Activated effector memory CD4-positive, alpha-beta T cell treated with Interleukin-2 at 50 U/mL for 16 hours (primary cell): ENCODE results near the gene GABBR2.
"Not testable (repeated sequence)": the region's sequence is repeated elsewhere in the genome, so short reads cannot be mapped to it uniquely, and the experiment has no call there.

Experiments
- DNase-seq: peaks from one replicate; pipeline ENCODE4 v3.0.0-alpha.2; 2020

GABBR2 gene

DNA sequence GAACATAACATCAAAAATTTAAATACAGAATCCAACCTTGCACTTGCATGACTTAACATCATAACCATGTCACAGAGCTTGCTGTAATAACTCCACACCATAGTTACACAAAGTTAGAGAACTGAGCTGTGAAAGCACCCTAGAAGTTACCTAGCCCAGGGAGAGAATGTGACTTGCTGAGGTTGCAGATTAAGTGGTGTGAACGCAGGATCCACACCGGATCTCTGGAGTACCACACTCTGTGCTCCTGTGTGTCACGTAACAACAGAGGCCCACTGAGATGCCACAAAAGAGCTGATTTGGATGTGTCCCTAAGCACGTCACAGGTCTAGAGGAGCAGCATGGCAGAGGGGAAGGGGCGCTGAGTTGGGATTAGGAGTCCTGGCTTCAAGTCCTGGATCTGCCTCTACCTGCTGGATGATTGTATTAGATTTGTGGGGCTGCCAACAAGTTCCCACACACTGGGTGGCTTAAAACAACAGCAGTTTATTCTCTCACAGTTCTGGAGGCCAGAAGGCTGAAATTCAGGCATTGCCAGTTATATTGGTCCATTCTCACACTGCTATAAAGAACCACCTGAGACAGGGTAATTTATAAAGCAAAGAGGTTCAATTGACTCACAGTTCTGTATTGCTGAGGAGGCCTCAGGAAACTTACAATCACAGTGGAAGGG, 240.0 kb downstream of the GABBR2 start:
- no peak for DNase-seq

DNA sequence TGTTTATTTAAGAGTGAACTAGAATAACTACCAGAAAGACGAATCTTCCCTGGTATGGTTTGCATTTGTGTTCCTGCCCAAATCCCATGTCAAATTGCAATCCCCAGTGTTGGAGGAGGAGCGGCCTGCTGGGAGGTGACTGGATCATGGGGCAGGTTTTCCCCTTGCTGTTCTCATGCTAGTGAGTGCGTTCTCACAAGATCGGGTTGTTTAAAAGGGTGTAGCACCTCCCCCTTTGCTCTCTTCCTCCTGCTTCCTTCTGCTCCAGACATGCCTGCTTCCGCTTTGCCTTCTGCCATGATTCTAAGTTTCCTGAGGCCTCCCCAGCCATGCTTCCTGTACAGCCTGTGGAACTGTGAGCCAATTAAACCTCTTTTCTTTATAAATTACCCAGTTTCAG, 242.9 kb downstream of the GABBR2 start:
- no peak for DNase-seq

DNA sequence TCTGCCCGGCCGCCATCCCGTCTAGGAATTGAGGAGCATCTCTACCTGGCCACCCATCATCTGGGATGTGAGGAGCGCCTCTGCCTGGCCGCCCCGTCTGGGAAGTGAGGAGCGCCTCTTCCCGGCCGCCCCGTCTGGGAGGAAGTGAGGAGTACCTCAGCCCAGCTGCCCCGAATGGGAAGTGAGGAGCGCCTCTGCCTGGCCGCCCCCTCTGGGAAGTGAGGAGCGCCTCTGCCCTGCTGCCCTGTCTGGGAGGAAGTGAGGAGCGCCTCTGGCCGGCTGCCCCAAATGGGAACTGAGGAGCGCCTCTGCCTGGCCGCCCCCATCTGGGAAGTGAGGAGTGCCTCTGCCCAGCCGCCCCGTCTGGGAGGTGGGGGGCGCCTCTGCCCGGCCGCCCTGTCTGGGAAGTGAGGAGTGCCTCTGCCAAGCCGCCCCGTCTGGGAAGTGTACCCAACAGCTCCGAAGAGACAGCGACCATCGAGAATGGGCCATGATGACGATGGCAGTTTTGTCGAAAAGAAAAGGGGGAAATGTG, 244.5 kb downstream of the GABBR2 start:
- not testable (repeated sequence) for DNase-seq

DNA sequence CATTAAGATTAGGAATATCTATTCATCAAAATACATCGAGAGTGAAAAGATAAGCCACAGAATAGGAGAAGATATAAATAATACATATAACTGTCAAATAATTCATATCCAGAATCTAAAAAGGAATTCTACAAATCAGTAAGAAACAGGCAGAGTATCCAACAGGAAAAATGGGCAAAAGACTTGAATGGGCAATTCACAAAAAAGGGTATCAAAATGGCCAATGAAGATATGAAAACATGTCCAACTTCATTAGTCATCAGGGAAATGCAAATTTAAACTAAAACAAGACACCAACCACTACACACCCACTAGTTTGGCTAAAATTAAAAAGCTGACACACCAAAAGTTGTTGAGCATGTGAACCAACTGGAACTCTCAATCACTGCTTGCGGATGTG, 246.4 kb downstream of the GABBR2 start:
- no peak for DNase-seq

DNA sequence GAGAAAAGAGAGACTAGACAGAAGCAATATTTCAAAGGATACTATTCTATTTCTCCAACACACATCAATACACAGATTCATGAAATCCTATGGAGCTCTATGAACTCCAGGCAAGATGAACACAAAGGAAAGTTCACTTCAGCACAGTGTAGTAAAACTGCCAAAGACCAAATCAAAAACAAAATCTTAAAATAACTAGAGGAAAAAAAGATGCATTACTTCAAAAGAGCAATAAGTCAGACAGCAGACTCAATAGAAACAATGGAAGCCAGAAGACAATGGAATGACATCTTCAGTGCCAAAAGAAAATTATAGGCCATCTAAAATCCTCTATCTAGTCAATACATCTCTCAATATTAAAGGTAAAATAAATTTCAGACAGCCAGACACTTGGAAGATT, 248.0 kb downstream of the GABBR2 start:
- DNase-seq: no peak

DNA sequence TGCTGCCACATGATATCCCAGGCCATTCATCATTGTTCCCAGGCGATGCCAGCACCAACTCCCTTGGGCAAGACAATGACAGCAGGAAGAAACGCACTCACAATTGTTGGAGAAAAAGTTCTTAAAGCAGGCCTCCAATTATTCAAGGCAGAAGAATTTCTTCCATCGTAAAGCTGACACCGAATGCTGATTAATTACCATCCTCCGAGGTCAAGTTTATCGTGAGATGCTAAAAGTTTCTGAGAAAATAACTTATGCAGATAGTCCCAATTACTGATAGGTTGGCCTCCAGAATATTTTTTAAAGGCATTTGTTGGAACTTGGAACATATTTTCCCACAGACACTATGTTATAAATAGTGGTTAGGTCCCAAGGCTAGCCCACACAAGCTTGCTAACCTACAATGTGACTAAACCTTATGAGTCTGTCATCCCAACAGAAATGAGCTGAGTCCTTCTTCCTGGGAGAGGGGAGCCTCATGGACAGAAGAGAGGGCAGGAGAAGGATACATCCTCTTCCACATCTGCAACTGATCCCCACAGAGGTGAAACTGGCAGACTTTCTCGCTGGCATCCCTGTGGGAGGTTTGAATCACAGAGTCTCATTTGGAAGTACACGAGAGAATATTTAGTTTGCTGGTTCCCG, 250.9 kb downstream of the GABBR2 start:
- no peak for DNase-seq

DNA sequence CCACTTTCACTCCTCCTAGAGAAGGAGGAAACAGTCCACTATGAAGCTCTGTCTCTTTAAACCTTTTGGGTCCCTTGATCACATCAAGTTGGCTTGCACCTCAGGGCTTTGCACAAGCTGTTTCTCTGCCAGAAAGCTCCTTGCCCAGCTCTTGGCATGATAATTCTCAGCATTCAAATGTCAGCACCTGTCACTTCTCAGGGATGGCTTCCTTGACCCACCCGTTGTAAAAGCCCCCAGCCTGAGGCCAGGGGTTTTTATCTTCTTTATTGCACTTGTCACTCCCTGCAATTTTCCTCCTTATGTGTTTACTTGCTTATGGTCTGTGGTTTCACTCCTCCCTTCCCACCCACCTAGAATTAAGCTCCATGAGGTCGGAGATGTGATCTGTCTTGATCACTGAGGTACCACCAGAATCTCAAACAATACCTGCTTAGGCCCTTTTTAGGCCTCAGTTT, 252.6 kb downstream of the GABBR2 start:
- no peak for DNase-seq

DNA sequence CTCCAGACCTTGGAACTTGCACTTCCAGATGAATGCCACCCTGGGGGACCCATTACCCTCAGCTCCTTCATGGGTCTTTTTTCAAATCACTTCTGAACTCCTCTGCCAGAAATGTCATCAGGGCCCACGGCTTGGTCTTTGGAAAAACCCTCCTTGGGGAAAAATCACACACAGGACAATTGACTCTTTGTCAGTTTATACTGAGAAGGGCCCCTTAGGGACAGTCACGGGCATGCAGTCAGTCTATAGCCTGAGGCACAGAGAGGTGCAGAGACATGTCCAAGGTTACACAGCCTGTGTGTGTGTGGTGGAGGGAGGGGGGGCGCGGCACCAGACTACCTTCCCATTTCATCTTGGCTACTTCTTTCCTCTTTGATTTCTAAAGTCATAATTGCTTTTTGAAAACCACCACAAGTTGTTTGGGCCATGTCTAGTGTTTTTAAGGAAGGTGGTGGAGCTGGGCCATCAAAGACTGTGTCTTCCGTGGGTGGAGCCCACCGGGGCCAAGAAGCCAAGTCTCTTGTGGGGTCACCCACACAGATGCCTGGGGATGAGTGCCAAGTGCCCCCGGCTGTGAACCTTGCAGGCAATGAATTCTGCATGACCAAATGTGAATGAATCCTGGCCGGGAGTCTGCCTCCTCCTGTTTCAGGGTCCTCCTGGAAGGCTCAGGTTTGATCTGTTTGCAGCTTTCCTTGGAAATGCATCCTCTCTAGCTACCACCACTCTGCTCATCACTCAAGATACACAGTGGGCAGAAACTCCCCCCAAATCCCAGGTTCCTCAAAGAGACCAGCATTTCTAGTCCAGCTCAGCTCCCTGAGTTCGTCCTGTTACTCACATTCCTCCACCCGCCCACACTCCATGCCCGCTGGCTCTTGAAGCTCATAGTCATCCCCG, 253.2 kb downstream of the GABBR2 start:
- no peak for DNase-seq

DNA sequence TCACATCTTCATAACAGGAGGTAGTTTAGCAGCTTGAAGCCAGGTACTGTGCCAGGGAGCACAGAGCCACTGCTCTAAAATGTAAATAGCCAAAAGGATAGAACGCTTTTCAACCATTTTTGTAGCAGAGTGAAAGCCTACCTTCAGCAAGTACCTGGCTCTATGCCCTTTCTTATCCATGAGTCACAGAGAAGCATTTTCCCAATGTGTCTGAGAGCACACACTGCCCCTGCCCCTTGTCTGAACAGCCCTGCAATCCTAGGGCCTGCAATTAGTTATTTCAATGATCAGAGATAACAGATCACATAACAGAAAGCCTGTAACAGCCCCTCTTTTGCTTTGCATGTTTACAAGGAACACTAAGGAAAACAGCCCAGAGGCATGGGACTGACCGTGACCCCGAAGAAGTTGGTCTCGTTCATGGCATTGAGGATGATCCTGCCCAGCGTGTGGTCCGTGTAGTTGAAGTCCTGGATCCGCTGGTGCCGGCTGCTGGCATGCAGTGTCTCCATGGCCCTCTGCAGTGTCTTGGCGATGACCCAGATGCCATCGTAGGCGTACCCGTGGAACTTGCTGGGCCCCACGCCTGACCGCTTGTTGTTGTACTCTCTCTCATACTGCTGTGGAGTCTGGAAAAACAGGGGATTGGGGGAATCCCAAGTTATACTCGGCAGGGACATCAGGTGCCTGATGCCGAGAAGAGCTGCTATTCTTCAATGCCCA, 255.0 kb downstream of the GABBR2 start:
- no peak for DNase-seq

DNA sequence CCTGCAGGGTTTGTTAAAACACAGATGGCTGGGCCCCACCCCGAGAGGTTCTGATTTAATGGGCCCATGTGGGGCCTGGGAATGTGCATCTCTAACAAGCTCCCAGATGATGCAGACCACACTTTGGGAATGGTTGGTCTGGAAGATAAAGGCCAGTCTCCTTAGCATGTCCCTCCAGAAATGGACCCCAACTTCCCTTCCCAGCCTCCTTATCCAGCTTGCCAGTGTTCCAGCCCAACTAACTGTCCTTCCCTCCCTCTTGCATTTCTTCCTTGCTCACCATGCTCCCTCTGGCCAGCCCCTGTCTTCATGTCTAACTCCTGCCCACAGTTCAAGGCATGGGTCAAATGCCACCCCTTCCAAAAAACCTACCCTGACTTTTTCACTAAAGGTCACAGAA, 257.2 kb downstream of the GABBR2 start:
- no peak for DNase-seq

DNA sequence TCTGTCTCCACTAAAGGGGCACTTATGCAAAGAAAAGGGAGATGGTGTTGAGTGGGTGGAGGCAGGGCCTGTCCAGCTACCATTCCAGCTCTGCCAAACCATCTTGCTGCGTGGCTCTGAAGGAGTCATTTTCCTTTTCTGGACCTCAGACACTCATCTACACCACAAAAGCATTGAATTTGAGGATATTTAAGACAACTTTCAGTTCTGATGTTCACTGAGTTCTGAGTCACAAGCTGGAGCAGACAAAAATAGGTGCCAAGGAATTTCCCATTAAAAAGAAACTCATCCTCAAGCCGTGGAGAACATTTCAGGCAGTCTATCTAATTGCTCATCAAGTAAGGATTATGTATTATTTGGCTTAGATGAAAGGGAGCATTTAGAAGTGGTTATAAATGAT, 258.2 kb downstream of the GABBR2 start:
- no peak for DNase-seq

DNA sequence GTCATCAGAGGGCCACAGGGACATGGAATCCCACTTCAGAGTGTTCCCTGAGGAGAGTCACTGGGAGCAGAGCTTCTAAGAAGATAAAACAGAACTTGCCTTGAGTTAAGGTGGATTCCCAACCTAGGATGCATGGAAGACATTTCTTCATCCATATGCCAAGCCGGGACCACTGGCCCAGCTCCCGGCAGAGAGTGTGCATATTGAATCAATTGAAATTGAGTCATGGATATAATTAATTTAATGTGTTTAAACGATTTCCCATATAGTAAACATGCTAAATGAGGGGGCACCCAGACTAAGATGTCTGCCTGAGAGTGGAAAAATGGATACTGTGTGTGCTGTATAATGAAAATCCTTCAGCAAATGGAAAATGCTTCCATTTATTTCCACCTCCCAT, 258.9 kb downstream of the GABBR2 start:
- DNase-seq: no peak

DNA sequence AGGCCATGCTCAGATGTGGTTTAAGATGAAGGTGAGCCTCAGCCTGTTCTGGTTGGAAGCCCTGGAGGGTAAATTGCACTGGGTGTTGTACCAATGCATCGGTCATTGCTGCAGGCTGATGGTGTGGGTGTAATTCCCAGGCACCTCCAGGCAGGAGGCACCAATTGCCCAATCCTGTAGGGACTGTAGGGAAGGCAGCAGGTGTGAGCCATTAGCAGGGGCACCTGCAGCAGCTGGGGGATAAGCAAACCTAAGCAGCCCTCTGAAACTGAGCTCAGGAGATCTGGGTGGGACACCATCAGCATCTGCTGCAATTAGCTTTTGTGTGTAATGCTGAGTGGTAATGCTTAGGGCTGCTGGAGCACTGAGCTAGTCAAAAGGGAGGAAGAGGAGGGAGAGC, 263.2 kb downstream of the GABBR2 start:
- no peak for DNase-seq

DNA sequence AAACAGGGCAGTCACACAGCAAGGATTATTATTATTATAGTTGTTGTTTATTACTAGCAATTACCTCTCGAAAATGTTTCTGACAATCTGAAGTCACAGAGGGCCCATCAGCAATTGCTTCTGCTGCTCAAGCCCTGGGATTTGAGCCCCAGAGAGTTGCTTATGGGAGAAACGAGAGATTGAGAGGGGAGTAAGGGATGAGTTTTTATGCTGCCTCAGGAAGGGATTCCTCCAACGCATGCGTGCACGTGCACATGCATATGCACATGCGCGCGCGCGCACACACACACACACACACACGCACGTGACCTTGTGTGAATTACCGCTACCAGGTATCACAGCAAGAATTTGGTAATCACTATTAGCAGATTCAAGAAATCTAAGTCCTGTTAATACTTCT, 264.1 kb downstream of the GABBR2 start:
- no peak for DNase-seq

DNA sequence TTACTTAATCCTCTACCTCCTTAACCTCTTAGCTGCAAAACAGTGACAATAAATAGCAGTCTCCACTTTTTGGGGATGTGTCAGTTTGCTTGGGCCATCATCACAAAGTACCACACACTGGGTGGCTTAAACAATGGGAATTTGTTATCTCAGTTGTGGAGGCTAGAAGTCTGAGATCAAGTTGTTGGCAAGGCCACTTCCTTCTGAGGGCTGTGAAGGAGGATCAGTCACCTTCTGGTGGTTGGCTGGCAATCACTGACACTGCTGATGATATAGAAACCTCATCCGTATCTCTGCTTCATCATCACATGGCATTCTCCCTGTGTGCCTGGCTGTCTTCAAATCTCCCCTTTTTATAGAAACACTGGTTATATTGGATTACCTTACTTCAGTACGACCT, 266.2 kb downstream of the GABBR2 start:
- DNase-seq: no peak

DNA sequence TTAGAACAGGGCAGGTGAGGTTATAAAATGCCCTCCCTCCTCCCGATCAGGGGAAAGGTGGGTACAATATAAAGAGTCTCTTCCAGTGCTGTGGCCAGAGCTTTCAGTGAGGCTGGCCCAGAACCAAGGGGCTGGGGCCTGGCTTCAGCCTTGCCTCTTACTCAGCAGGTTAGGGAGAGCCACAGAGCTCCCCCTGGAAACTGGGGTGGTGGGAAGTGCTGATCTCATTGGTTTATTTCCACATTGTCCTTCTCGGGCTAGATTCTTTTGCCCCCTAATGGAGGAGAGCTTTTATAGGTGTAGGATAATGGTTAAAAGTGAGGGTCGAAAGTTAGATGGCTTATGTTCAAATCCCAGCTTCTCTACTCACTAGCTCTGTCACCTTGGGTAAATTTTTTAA, 266.6 kb downstream of the GABBR2 start:
- no peak for DNase-seq

DNA sequence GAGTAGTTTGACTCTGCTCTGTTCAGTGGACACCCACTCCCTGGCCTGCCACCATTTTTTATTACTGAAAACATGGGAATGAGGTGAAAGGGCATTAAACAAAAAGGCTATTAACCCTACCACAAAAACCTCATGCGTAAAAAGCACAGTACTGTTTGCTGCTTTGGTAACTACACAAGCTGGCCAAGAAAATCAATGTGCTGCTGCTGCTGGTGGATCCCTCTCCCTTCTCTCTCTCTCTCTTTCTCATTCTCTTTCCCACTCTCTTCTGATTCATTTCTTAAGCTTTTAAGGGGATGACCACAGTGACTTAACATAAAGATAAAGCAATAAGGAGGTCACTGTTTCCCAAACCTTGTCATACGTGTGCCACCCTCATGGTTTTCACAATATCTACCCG, 270.1 kb downstream of the GABBR2 start:
- no peak for DNase-seq

DNA sequence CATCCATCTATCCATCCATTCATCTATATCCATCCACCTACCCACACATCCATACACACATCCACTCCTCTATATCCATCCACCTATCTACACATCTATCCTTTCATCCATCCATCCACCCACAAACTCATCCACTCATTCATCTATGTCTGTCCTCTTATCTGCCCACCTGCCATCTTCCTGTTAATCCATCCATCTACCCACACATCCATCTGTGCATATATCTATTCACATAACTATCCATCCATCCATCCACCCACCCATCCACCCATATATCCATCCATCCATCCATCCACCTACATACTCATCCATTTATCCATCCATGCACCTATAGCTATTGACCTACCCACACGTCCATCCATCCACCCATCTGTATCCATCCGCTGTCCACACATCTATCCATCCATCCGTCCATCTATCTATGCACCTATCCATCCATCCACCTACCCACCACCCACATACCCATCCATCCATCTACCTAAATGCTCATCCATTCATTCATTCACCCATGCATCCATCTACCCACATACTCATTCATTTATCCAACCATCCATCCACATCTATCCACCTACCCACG, 271.2 kb downstream of the GABBR2 start:
- no peak for DNase-seq

DNA sequence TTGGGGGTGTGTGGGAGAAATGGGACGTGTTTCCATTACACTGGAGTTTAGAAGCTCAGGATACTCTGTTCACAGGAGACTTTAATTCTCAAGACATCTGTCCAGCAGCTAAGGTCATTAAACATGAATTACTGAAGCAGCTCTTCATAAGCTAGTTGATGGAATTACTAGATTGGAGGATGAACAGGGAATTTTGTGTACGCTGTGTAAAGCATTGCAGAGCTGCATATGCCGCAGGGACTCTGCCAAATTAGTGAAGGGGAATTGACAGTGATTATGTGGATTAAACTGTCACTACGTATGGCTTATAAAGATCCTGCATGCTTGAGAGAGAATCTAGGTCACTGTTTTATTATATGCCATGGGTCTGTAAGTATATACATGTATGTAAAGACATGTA, 275.8 kb downstream of the GABBR2 start:
- DNase-seq: no peak

DNA sequence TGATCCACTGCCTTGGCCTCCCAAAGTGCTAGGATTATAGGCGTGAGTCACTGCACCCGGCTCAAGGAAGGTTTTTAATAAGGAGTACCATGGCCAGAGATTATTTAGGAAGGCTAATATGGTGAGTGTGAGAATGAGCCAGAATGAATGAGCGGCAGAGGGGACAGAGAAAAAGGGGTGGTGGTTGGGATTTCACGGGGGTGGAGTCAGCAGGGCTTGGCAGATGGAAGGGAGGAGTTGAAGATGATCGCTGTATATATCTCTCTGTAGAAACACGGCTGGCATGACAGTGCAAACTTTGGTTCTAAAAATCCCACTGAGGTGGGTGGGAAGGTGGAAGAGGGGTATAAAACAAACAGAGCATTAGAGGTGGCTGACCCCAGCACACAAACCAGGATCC, 276.6 kb downstream of the GABBR2 start:
- DNase-seq: no peak

DNA sequence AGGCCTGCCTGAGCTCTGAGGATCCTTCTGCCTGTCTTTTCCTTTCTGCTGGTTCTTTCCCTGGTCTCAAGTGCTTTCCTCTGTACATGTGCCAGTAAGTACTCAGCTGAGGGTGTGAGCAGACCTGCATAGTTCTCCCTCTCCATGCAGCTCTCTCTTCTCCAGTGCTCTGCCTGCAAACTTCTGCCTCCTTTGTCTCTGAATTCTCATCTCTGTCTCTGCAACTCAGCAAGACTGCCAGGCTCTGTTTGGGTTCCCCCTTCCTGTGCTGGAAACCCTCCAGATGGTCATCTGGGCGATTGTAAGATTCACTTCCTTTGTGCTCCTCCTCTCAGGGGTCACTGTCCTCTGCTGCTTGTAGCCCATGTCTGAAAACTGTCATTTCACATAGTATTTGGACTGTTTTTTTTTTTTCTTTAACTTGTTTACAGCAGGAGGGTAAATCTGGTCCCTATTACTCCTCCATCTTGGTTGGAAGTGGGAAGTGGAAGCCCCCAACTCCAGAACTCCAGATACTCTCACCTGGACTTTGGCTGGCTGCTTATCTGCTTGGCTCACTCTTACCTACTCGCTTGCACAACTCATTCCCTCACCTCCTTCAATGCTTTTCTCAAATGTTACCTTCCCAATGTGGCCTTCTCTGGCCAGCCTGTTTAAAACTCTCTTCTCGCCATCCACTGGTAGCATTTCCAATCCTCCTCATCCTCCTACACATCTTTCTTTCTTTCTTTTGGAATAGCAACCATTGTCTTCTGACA, 278.0 kb downstream of the GABBR2 start:
- no peak for DNase-seq

DNA sequence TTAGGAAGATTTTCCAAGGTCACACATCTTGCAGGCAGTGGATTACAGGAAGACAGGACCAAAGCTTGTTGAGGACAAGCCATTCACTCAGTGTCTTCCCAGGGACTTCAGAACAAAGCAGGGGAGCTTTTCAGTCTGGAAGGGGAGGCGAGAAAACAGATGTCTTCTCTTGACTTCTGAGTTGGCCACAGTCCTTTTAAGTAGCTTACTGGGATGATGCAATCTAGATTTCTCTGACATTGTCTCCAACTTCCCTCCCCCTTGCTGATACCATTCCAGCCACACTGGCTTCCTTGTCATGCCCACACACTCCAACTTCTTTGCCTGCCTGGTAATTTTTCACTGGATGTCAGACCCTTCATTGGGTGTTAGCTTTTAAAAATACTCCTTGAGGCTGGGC, 279.1 kb downstream of the GABBR2 start:
- no peak for DNase-seq
